Esophagus squamous epithelium (tissue), 5 donors: ENCODE results near the gene MRPL24. TPM values are rescaled to one million over a fixed set of nuclear protein-coding genes. Genes with fewer than 3 reads are reported as not detected.

Source experiments
- DNase-seq: peaks from one replicate; lab custom pipeline; 2025; lab: John Stamatoyannopoulos, UW
- H3K27ac ChIP-seq, 4 donors: fragments of 200-600 bp; sonication (generic); one replicate each; pipeline ENCODE4 v1.5.1; 2016 to 2019; ENCODE audit warnings: mild to moderate bottlenecking in 1 of 4
- H3K27me3 ChIP-seq, 4 donors: fragments of 200-600 bp; sonication (generic); 1 replicate in 3 of 4; 2 replicates in 1 of 4; pipeline versions ENCODE4 v1.5.1 to v1.6.0; 2017 to 2021; ENCODE audit warnings: antibody characterized with exemption in 1 of 4
- H3K36me3 ChIP-seq, 3 donors: fragments of 200-600 bp; sonication (generic); one replicate each; pipeline ENCODE4 v1.5.1; 2016 to 2019
- H3K4me1 ChIP-seq, 3 donors: fragments of 200-600 bp; sonication (generic); one replicate each; pipeline ENCODE4 v1.5.1; 2017 to 2019
- H3K4me3 ChIP-seq, 4 donors: fragments of 200-600 bp; sonication (generic); 1 replicate in 3 of 4; 2 replicates in 1 of 4; pipeline ENCODE4 v1.5.1; 2016 to 2019; ENCODE audit warnings: mild to moderate bottlenecking in 2 of 4, moderate library complexity in 1 of 4
- H3K9me3 ChIP-seq, 3 donors: fragments of 200-600 bp; sonication (generic); one replicate each; pipeline ENCODE4 v1.5.1; 2016 to 2019
- CTCF ChIP-seq, 6 experiments: fragments of 450-650 bp in 4 of 6; fragments of 200-600 bp in 2 of 6; sonication (generic) in 2 of 6; IDR thresholded peaks; one replicate each; pipeline ENCODE4 v1.5.1; 2016 to 2019; ENCODE audit warnings: antibody characterized with exemption in 6 of 6, mild to moderate bottlenecking in 4 of 6, moderate library complexity in 4 of 6
- POLR2A ChIP-seq, 4 donors: fragments of 450-650 bp; IDR thresholded peaks; one replicate each; pipeline ENCODE4 v1.6.1; 2017; ENCODE audit warnings: antibody characterized with exemption in 4 of 4, mild to moderate bottlenecking in 4 of 4, moderate library complexity in 3 of 4
- WGBS, 2 donors: methylation state at CpG; one replicate each; pipeline ENCODE4 v1.1.5; 2018; 5-methylcytosine and 5-hydroxymethylcytosine counted together
- intact Hi-C: fragments of 100-400 bp; cut with DNase I; formaldehyde crosslinking; loops from one replicate; pipeline ENCODE4 v1.15.0; 2022
- total RNA-seq, 4 donors: library from RNA; depleted of rRNA; stranded (reverse); fragments of >200 nt; gene quantifications; one replicate each; pipeline ENCODE4 v1.1.0, GENCODE V29; 2016
- donor health status: DM: yes; HTN: yes; CAD: no.

Gene MRPL24
- total RNA-seq, 4 donors from 2014 or later, result 39.5 to 45.8 (median 42.3) TPM

DNA sequence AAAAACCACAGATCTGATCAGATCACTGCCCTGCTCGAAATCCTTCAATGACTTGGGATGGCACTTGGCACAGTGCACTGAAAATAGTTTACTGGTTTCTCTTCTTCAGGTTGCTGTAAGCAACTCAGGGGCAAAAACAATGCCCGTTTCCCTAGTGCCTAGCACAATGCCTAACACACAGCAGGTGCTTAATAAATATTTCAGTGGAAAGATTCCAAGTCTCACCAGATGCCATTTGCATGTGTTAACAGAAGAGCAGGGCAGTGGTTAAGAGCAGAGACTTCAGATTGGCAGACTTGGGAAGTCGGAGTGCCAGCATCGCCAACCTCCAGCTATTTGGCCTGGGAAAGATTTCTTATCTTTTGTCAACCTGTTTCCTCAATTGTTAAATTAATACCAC lies 23.5 kb downstream of the MRPL24 start:
- no peak for DNase-seq
- 45 to 82% methylated on average over 4 of the region's 4 CpGs for WGBS, 2 donors

DNA sequence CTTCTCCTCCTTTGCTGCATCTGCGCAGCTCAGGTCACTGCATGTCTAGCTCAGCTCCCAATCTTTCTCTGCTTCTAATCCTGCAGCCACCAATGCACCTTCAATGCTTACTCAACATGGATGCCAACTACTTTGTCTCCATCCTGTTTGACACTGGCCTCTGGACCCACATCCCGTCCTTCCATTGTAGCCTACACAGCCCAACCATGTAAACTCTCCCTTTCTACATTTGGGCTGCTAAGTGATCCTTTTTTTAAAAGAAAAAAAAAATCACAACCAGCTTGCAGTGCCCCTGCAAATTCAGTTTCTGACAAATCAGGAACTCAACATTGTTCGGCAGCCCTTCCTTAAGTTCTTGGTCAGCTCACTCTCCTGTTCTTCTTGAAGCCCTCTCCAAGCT lies 26.1 kb downstream of the MRPL24 start:
- H3K27me3 ChIP-seq, result no peaks in the 10 kb centered on the region
- H3K36me3 ChIP-seq, result peaks cover 0 to 4% (median 0%) of the 10 kb centered on the region in 3 donors
- H3K9me3 ChIP-seq, result no peaks in the 10 kb centered on the region
- peaks cover 26 to 41% (median 32%) of the 10 kb centered on the region in 3 donors for H3K4me1 ChIP-seq
- H3K27ac ChIP-seq, result no peak overlapping the region
- intact Hi-C loops, result no loop called here
- DNase-seq, result no peak
- 83 to 88% methylated on average over 3 of the region's 3 CpGs for WGBS, 2 donors
- no peak overlapping the region for H3K4me3 ChIP-seq
- TF ChIP-seq CTCF (IDR thresholded peaks at IDR 0.05) (no peak), POLR2A (IDR thresholded peaks at IDR 0.05) (no peak)

More for the DNA sequence above, 23.5 kb downstream of the MRPL24 start:
- intact Hi-C loops, result no loop called here
- Histone ChIP-seq H3K27me3 (no peaks in the 10 kb centered on the region), H3K36me3 (peaks cover 0 to 28% (median 0%) of the 10 kb centered on the region in 3 donors), H3K9me3 (no peaks in the 10 kb centered on the region), H3K4me3 (no peak overlapping the region), H3K4me1 (peaks cover 3 to 16% (median 6%) of the 10 kb centered on the region in 3 donors), H3K27ac (no peak overlapping the region)
- no peak for TF ChIP-seq POLR2A (IDR thresholded peaks at IDR 0.05)
- no peak for TF ChIP-seq CTCF (IDR thresholded peaks at IDR 0.05)

- Histone ChIP-seq H3K27me3 (no peaks in the 10 kb centered on the region), H3K4me1 (peaks cover 48 to 63% (median 54%) of the 10 kb centered on the region in 3 donors), H3K9me3 (no peaks in the 10 kb centered on the region), H3K4me3 (no peak overlapping the region), H3K36me3 (no peaks in the 10 kb centered on the region), H3K27ac (peak overlapping the region; percentile 38 to 76 (median 68))
- 16 to 50% methylated on average over 1 to 3 of the region's 3 CpGs for WGBS, 2 donors
- intact Hi-C loops, result no loop called here
- DNase-seq, result no peak
- TF ChIP-seq CTCF (IDR thresholded peaks at IDR 0.05), result no peak
- no peak for TF ChIP-seq POLR2A (IDR thresholded peaks at IDR 0.05)
Measured at GRCh38 chr1:156712626-156713025, 28.3 kb downstream of the MRPL24 start.

DNA sequence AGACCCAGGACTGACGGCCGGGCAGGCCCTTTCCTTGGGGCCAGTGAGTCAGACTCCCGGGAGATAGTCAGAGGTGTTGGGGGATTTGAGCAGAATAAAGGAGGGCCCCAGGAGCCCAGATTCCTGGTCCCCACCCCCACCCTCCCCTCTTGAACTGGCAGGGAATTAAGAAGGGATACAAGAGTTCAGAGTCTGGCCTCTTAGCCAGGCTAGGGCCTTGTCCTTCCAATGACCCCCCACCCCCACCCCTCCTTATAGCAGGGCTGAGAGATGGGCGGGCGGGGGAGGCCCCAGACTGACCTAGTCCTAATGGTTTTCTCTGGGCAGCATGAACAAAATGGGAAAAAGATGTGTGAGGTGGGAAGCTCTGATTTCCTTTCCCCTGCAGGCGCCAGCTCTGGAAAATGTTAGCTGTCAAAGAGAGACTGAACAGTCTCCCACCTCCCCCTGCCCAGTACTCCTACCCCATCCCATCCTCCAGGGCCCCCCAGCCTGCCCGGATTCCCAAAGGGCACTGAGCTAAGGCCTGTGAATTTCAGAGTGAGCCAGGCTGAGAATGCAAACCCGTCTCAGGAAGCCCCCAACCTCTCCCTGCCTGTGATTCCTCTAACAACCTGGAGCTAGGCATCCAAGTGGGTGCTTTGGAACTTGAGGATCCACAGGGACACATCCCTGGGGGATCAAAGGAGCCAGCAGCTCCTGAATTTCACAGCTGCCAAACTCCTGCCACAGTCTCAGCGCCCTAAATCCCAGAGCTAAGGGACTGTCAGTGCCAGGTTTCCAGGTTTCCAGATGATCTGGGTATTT lies 29.7 kb downstream of the MRPL24 start:
- peak overlapping the region in 3 of 4 donors; percentile 62 to 84 (median 76) for H3K27ac ChIP-seq
- TF ChIP-seq CTCF (IDR thresholded peaks at IDR 0.05) (no peak), POLR2A (IDR thresholded peaks at IDR 0.05) (no peak)
- no peak overlapping the region for H3K4me3 ChIP-seq
- peaks cover 62 to 76% (median 66%) of the 10 kb centered on the region in 3 donors for H3K4me1 ChIP-seq
- intact Hi-C loops, result no loop called here
- DNase-seq, result no peak
- 86 to 100% methylated on average over 1 to 4 of the region's 9 CpGs for WGBS, 2 donors
- no peaks in the 10 kb centered on the region for H3K36me3 ChIP-seq
- no peaks in the 10 kb centered on the region for H3K27me3 ChIP-seq
- no peaks in the 10 kb centered on the region for H3K9me3 ChIP-seq

GRCh38 chr1:156709757-156710489 lies 31.0 kb downstream of the MRPL24 start:
- DNase-seq, result no peak
- Histone ChIP-seq H3K27me3 (peaks cover 0 to 7% (median 0%) of the 10 kb centered on the region in 4 donors), H3K4me1 (peaks cover 75 to 84% (median 79%) of the 10 kb centered on the region in 3 donors), H3K36me3 (no peaks in the 10 kb centered on the region), H3K27ac (peak overlapping the region; percentile 22 to 84 (median 69)), H3K9me3 (no peaks in the 10 kb centered on the region), H3K4me3 (no peak overlapping the region)
- intact Hi-C loops, result no loop called here
- peak in 1 of 6 experiments; percentile 16 for TF ChIP-seq CTCF (IDR thresholded peaks at IDR 0.05)
- TF ChIP-seq POLR2A (IDR thresholded peaks at IDR 0.05), result no peak
- WGBS, 2 donors, result 31 to 54% methylated on average over 5 to 9 of the region's 11 CpGs
